Gastrocnemius medialis (tissue), 4 donors: ENCODE measurements around the gene OR51A4. TPM values are rescaled to one million over a fixed set of nuclear protein-coding genes. Genes with fewer than 3 reads are reported as not detected.

Source experiments
- ATAC-seq, 2 donors: fragments of 150-250 bp; one replicate each; pipeline ENCODE4 v1.9.1; 2016
- DNase-seq, 2 donors: peaks; one replicate each; pipeline ENCODE4 v3.0.0-alpha.2; 2019
- H3K27ac ChIP-seq, 4 donors: fragments of 200-600 bp; sonication (generic); 1 replicate in 1 of 4; 2 replicates in 3 of 4; pipeline ENCODE4 v1.5.1; 2016 to 2018; ENCODE audit warnings: mild to moderate bottlenecking in 2 of 4, moderate library complexity in 1 of 4
- H3K27me3 ChIP-seq, 3 donors: fragments of 200-600 bp; sonication (generic) in 2 of 3; 1 replicate in 1 of 3; 2 replicates in 2 of 3; pipeline versions ENCODE4 v1.5.1 to v1.6.0; 2016 to 2019; ENCODE audit warnings: mild to moderate bottlenecking in 1 of 3, moderate library complexity in 1 of 3
- H3K36me3 ChIP-seq, 2 donors: fragments of 200-600 bp; sonication (generic) in 1 of 2; one replicate each; pipeline ENCODE4 v1.5.1; 2017 to 2018
- H3K4me1 ChIP-seq, 2 donors: fragments of 200-600 bp; sonication (generic) in 1 of 2; one replicate each; pipeline ENCODE4 v1.5.1; 2016 to 2017; ENCODE audit warnings: mild to moderate bottlenecking in 2 of 2
- H3K4me3 ChIP-seq, 4 donors: fragments of 200-600 bp; sonication (generic) in 3 of 4; 1 replicate in 1 of 4; 2 replicates in 3 of 4; pipeline ENCODE4 v1.5.1; 2016 to 2019; ENCODE audit warnings: mild to moderate bottlenecking in 2 of 4
- H3K9me3 ChIP-seq, 3 donors: fragments of 200-600 bp; sonication (generic) in 2 of 3; 1 replicate in 1 of 3; 2 replicates in 2 of 3; pipeline ENCODE4 v1.5.1; 2016 to 2019
- CTCF ChIP-seq, 5 experiments: fragments of 450-650 bp in 3 of 5; fragments of 200-600 bp in 2 of 5; sonication (generic) in 2 of 5; IDR thresholded peaks in 4 of 5; conservative IDR thresholded peaks in 1 of 5; 1 replicate in 4 of 5; 2 replicates in 1 of 5; pipeline ENCODE4 v1.5.1; 2016 to 2019; ENCODE audit warnings: antibody characterized with exemption in 5 of 5, mild to moderate bottlenecking in 3 of 5, moderate library complexity in 3 of 5
- POLR2A ChIP-seq, 2 donors: fragments of 450-650 bp; IDR thresholded peaks; one replicate each; pipeline ENCODE4 v1.6.1; 2017; ENCODE audit warnings: antibody characterized with exemption in 2 of 2, mild to moderate bottlenecking in 2 of 2, moderate library complexity in 2 of 2
- in situ Hi-C, 4 donors: fragments of 200-750 bp; cut with MboI; loops; one replicate each; pipeline versions ENCODE4 v1.15.0 to v1.8.0; 2017; ENCODE audit warnings: low sequenced_read_pairs in 4 of 4
- intact Hi-C: fragments of 100-400 bp; cut with DNase I; formaldehyde crosslinking; loops from one replicate; pipeline ENCODE4 v1.15.1; 2023; ENCODE audit warnings: low total_unique reads
- total RNA-seq, 4 donors: library from RNA; depleted of rRNA; stranded (reverse); fragments of >200 nt; gene quantifications; one replicate each; pipeline versions ENCODE4 v1.1.0 to v1.2.3, GENCODE V29; 2016

Gene OR51A4
- total RNA-seq, result not detected

- Histone ChIP-seq H3K27ac (no peak within 1 kb of the TSS), H3K36me3 (no peaks in the 10 kb centered on the region), H3K27me3 (no peaks in the 10 kb centered on the region), H3K9me3 (no peaks in the 10 kb centered on the region), H3K4me3 (no peak within 1 kb of the TSS), H3K4me1 (no peaks in the 10 kb centered on the region)
- intact Hi-C loops, result no loop called here
- no peak for TF ChIP-seq POLR2A (IDR thresholded peaks at IDR 0.05)
- TF ChIP-seq CTCF (IDR thresholded peaks at IDR 0.05 in 4 of 5, conservative IDR thresholded peaks at IDR 0.05 in 1 of 5), result no peak
- ATAC-seq (no peak), DNase-seq (no peak)
- in situ Hi-C loops, result no loop called here
These were observed at the start of gene OR51A4 for GRCh38 chr11:4947505-4947904. TSS of gene OR51A4 (minus strand) at chr11:4947605. CDS start at chr11:4947100, 505 bp downstream.

- ATAC-seq (no peak), DNase-seq (no peak)
- Histone ChIP-seq H3K9me3 (no peaks in the 10 kb centered on the region), H3K36me3 (no peaks in the 10 kb centered on the region), H3K4me3 (no peak within 1 kb of the TSS), H3K4me1 (no peaks in the 10 kb centered on the region), H3K27me3 (no peaks in the 10 kb centered on the region), H3K27ac (no peak within 1 kb of the TSS)
- no peak for TF ChIP-seq CTCF (IDR thresholded peaks at IDR 0.05 in 4 of 5, conservative IDR thresholded peaks at IDR 0.05 in 1 of 5)
- TF ChIP-seq POLR2A (IDR thresholded peaks at IDR 0.05), result no peak
- in situ Hi-C loops, result loop anchor here in 1 of 4 donors (25.0 kb wide), 1 partner anchor 357 kb away; the partner anchor contains the start of genes OR51D1 and OR51E1
- intact Hi-C loops, result no loop called here
These were observed 47.1 kb upstream of the OR51A4 start, which contains the start of gene OR51L1 for GRCh38 chr11:4994551-4994950. TSS of gene OR51L1 (plus strand) at chr11:4994851. CDS start at chr11:4998983, 4,132 bp downstream.

- H3K4me1 ChIP-seq, result no peaks in the 10 kb centered on the region
- ATAC-seq (no peak), DNase-seq (no peak)
- intact Hi-C loops, result no loop called here
- no peak for TF ChIP-seq POLR2A (IDR thresholded peaks at IDR 0.05)
- TF ChIP-seq CTCF (IDR thresholded peaks at IDR 0.05 in 4 of 5, conservative IDR thresholded peaks at IDR 0.05 in 1 of 5), result no peak
- no peaks in the 10 kb centered on the region for H3K36me3 ChIP-seq
- H3K9me3 ChIP-seq, result no peaks in the 10 kb centered on the region
- in situ Hi-C loops, result loop anchor here in 1 of 4 donors (25.0 kb wide), 1 partner anchor 354 kb away; the partner anchor contains the start of genes OR51D1 and OR51E1
- no peaks in the 10 kb centered on the region for H3K27me3 ChIP-seq
- no peak overlapping the region for H3K27ac ChIP-seq
- no peak overlapping the region for H3K4me3 ChIP-seq
These were observed 43.7 kb upstream of the OR51A4 start for GRCh38 chr11:4991060-4991459.

GRCh38 chr11:4983841-4984240 lies 36.4 kb upstream of the OR51A4 start:
- in situ Hi-C loops (loop anchor here in 1 of 4 donors (25.0 kb wide), 1 partner anchor 347 kb away; the partner anchor contains the start of genes OR51D1 and OR51E1), intact Hi-C loops (no loop called here)
- Histone ChIP-seq H3K4me3 (no peak overlapping the region), H3K36me3 (no peaks in the 10 kb centered on the region), H3K27ac (no peak overlapping the region), H3K9me3 (no peaks in the 10 kb centered on the region), H3K27me3 (no peaks in the 10 kb centered on the region), H3K4me1 (no peaks in the 10 kb centered on the region)
- DNase-seq (no peak), ATAC-seq (no peak)
- no peak for TF ChIP-seq CTCF (IDR thresholded peaks at IDR 0.05 in 4 of 5, conservative IDR thresholded peaks at IDR 0.05 in 1 of 5)

GRCh38 chr11:4982678-4983077 lies 35.3 kb upstream of the OR51A4 start:
- ATAC-seq (no peak), DNase-seq (no peak)
- Histone ChIP-seq H3K36me3 (no peaks in the 10 kb centered on the region), H3K4me1 (no peaks in the 10 kb centered on the region), H3K9me3 (no peaks in the 10 kb centered on the region), H3K27me3 (no peaks in the 10 kb centered on the region), H3K27ac (no peak overlapping the region), H3K4me3 (no peak overlapping the region)
- in situ Hi-C loops (loop anchor here in 1 of 4 donors (25.0 kb wide), 1 partner anchor 345 kb away; the partner anchor contains the start of genes OR51D1 and OR51E1), intact Hi-C loops (no loop called here)
- TF ChIP-seq CTCF (IDR thresholded peaks at IDR 0.05 in 4 of 5, conservative IDR thresholded peaks at IDR 0.05 in 1 of 5), result no peak
- TF ChIP-seq POLR2A (IDR thresholded peaks at IDR 0.05), result no peak
